VCaP (cell line): ENCODE data around the gene MFSD6L.

Experiments used
- H3K27ac ChIP-seq: fragments of 450-650 bp; 2 replicates; pipeline ENCODE4 v1.5.1; 2017
- TF ChIP-seq, protein P1 (sequence below): fragments of 450-650 bp; conservative IDR thresholded peaks from 2 replicates; pipeline ENCODE4 v1.5.1; 2017; ENCODE audit warnings: mild to moderate bottlenecking, moderate library complexity

The MFSD6L gene

DNA sequence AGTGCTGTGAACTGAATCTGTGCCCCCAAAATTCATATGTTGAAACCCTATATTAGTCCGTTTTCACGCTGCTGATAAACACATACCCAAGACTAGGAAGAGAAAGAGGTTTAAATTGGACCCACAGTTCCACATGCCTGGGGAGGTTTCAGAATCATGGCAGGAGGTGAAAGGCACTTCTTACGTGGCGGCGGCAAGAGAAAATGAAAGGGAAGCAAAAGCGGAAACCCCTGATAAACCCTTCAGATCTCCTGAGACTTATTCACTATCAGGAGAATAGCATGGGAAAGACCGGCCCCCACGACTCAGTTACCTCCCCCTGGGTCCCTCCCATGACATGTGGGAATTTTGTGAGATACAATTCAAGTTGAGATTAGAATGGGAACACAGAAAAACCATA lies 37.2 kb downstream of the MFSD6L start:
- TF ChIP-seq, protein P1, sequence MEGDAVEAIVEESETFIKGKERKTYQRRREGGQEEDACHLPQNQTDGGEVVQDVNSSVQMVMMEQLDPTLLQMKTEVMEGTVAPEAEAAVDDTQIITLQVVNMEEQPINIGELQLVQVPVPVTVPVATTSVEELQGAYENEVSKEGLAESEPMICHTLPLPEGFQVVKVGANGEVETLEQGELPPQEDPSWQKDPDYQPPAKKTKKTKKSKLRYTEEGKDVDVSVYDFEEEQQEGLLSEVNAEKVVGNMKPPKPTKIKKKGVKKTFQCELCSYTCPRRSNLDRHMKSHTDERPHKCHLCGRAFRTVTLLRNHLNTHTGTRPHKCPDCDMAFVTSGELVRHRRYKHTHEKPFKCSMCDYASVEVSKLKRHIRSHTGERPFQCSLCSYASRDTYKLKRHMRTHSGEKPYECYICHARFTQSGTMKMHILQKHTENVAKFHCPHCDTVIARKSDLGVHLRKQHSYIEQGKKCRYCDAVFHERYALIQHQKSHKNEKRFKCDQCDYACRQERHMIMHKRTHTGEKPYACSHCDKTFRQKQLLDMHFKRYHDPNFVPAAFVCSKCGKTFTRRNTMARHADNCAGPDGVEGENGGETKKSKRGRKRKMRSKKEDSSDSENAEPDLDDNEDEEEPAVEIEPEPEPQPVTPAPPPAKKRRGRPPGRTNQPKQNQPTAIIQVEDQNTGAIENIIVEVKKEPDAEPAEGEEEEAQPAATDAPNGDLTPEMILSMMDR = no peak

DNA sequence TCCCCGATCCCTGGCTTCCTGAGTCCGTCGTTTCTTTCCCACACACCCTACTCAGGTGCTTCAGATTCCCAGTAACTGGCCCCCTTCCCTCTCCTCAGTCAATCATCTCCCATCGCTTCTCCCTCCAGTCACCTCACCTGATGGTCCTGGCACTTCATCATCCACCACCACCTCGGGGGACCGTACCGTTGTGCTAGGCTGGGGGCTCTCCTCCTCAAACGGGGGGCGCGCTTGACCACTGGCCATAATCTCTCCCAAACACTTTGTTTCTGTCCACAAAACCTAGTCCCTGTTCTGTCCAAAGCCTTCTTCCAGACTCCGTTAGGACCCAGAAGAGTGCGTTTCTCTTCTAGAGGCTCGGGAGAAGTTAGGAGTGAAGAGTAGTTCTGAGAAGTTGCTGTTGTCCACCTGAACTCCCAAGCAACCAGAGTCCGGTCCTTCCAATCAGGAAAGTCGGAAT lies 41.0 kb downstream of the MFSD6L start, which contains the start of gene SPDYE4:
TSS of gene SPDYE4 (minus strand) at position 410 of the 460 bp plus-strand sequence. CDS start at position 246, 164 bp downstream.
- TF ChIP-seq, protein P1 = no peak
- H3K27ac ChIP-seq = no peak within 1 kb of the TSS

More for the DNA sequence above, 37.2 kb downstream of the MFSD6L start:
- no peak overlapping the region for H3K27ac ChIP-seq

DNA sequence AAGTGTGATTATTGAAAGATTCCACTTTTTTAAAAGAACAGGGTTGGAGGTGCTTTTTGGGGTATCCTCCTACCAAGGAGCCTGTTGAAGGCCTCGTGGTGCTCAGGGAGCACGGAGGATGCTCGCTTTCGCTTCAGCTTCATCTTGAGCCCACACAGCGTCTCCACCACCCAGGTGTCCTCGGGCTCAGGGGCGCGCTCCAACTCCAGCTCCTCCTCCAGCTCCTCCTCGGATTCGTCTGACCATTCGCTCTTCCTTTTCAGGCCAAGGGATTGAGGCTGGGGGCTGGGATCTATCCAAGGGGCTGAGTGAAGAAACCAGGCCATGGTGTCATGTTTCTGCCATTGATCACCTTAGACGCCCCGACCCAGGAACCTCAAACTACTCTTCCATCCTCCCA lies 42.0 kb downstream of the MFSD6L start:
- TF ChIP-seq, protein P1 = no peak
- H3K27ac ChIP-seq = no peak overlapping the region

DNA sequence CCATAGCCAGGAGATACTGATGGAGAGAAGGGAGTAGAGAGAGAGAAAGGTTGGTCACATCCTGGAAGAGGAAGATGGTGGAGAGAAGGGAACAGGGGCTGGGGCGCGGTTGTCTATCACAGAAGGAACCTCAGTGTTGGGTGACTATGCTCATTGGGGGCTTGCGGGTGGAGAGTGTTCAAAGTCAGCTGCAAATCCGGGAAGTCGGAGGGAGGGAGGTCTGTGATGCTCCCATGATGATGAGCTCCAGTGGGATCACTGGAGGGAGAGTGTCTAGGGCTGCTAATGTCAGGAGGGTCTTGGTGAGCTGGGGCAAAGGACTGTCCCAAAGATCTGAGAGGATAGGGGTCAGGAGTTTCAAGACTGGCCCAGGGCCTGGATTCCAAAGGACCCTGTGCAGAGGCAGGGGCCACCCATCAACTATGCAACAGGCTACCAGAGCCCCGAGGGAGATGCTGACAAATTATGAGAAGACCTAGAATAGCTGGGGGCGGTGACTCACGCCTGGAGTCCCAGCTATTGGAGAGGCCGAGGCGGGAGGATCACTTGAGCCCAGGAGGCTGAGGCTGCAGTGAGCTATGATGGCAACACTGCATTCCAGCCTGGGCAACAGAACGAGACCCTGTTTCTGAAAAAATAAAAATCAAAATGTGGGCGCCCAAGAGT lies 43.4 kb downstream of the MFSD6L start:
- H3K27ac ChIP-seq = no peak overlapping the region
- TF ChIP-seq, protein P1 = no peak

DNA sequence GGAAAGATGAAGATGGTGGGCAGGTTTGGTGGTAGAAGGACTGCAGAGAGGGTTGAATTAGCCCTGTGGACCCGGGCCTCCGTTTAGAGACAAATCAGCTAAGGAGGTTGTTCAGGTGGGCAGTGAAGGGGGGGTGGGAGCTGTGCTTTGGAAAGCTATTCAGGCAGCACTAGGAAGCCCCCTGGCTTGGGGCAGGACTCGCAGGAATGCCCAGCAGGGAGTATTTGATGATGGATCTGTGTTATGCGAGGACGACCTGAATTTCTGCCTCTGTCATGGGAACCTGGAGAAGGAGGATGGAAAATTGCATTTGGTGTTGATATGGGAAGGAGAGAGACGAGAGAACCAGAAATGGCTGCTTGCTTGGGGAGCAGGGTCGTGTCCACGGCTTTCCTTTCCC lies 44.3 kb downstream of the MFSD6L start:
- H3K27ac ChIP-seq = no peak overlapping the region
- TF ChIP-seq, protein P1 = no peak

DNA sequence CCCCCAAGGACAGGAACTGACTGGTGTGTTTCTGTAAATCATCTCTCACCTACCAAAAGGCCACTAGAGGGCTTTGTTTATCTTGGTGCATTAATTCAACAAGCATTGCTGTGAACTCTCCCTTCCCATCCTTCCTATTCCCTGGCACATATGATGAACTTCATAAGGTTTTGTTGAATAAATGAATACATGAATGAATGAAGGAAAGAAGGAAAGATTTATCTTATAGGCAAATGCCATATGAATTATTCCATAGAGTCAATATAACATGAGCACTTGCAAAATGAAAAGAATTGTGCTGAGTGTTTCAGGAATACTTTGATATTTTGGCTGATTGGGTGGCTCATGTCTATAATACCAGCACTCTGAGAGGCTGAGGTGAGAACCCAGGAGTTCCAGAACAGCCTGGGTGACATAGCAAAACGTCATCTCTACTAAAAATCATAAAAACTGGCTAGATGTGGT lies 45.2 kb downstream of the MFSD6L start:
- TF ChIP-seq, protein P1 = peak; percentile 82
- no peak overlapping the region for H3K27ac ChIP-seq

DNA sequence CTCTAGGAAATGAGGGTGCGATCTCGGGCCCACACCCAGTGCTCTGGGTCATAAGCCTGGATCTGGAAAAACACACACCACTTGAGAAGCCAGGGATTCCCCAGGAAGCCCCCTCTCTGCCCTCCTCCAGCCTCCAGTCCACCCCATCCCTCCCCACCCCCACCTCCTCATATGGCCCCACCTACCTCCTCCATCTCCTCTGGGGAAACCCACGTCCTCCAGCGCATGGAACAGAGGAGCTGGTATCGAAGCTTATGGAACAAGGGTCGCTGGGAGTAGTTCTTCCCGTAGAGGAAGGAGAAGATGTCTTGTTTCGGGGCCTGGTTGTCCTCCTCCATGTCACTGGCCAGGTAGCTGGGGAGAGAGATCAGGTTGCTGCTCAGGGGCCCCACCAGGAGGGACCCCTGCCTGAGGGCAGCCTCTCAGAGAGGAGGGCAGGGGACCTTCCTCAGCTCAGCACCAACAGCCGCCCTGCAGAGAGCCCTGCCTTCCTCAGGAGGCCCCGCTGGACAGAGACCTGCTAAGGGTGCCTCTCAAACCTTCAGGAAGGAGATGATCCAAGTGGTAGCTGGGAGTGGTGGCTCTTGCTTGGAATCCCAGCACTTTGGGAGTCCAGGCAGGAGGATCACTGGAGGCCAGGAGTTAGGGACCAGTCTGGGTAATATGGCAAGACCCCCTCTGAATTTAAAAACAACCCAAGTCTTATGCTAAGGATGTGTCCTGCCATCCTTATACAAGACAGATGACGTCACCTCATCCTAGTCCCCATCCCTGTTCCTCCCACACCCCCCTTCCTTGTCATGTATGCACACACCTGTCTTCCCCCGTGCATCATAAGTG lies 45.8 kb downstream of the MFSD6L start:
- TF ChIP-seq, protein P1 = no peak
- no peak overlapping the region for H3K27ac ChIP-seq
